ENCODE measurements around the gene RFESD. TPM values are rescaled to one million over a fixed set of nuclear protein-coding genes. Genes with fewer than 3 reads are reported as not detected.
A peak's percentile ranks its signal among the peaks of the same experiment; 100 is the strongest.

RFESD gene
- total and polyA plus RNA-seq, 2 experiments from 2014 or later, result 1.6 to 2.3 TPM

DNA sequence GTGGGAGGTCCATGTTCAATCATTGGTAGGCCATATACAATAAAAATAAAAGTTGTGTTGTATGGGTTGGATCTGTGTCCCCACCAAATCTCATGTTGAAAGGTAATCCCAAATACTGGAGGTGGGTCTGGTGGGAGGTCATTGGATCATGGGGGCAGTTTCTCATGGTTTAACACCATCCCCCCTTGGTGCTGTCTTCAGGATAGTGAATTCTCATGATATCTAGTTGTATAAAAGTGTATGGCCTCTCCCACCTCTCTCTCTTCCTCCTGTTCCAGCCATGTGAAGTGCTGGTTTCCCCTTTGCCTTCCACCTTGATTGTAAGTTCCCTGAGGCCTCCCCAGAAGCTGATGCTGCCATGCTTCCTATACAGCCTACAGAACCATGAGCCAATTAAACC, 21.1 kb downstream of the RFESD start:
- H3K4me3 ChIP-seq, result no peak overlapping the region
- DNase-seq (ENCODE audit: low spot score), result no peak
- H3K4me2 ChIP-seq, result no peak overlapping the region
- no peak overlapping the region for H2AFZ ChIP-seq
- no peaks in the 10 kb centered on the region for H3K36me3 ChIP-seq (replicated peaks; ENCODE audit: insufficient read depth, low read depth)
- H3K79me2 ChIP-seq, result no peaks in the 10 kb centered on the region
- H3K9me2 ChIP-seq (replicated peaks; ENCODE audit: insufficient read depth), result no peaks in the 10 kb centered on the region
- no peaks in the 10 kb centered on the region for H3K27me3 ChIP-seq
- H4K20me1 ChIP-seq (ENCODE audit: insufficient read depth, poor library complexity, severe bottlenecking), result no peaks in the 10 kb centered on the region
- TF ChIP-seq, protein P1, sequence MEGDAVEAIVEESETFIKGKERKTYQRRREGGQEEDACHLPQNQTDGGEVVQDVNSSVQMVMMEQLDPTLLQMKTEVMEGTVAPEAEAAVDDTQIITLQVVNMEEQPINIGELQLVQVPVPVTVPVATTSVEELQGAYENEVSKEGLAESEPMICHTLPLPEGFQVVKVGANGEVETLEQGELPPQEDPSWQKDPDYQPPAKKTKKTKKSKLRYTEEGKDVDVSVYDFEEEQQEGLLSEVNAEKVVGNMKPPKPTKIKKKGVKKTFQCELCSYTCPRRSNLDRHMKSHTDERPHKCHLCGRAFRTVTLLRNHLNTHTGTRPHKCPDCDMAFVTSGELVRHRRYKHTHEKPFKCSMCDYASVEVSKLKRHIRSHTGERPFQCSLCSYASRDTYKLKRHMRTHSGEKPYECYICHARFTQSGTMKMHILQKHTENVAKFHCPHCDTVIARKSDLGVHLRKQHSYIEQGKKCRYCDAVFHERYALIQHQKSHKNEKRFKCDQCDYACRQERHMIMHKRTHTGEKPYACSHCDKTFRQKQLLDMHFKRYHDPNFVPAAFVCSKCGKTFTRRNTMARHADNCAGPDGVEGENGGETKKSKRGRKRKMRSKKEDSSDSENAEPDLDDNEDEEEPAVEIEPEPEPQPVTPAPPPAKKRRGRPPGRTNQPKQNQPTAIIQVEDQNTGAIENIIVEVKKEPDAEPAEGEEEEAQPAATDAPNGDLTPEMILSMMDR (IDR thresholded peaks at IDR 0.05; ENCODE audit: poor library complexity), result no peak
- TF ChIP-seq EZH2 (IDR thresholded peaks at IDR 0.05; ENCODE audit: borderline replicate concordance), result no peak
- no peak for TF ChIP-seq EZH2phosphoT487 (IDR thresholded peaks at IDR 0.05; ENCODE audit: low read depth, severe bottlenecking, unreplicated experiment)
- H3K27ac ChIP-seq, result no peak overlapping the region
- H3K9me3 ChIP-seq (ENCODE audit: low read depth), result no peaks in the 10 kb centered on the region
- no peaks in the 10 kb centered on the region for H3K4me1 ChIP-seq (ENCODE audit: insufficient read depth)

DNA sequence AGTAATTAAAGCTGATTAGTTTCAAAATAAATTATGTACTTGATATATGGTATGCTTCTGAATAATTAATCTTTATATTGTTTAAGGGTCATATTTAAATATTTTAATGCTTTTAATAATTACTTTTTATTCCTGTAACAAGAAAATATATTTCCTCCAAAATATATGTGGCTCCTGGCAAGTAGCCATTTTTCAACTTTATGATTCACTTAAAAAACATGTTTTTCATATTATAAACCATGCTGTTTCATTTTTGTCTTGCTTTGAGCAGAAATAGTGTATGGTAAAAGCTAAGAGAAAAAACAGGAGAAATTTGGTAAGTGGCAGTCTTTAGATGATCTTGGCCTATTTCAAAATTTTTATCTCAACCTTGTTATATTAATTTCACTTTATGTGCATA, 21.6 kb downstream of the RFESD start:
- Histone ChIP-seq H3K9me2 (replicated peaks; ENCODE audit: insufficient read depth) (no peaks in the 10 kb centered on the region), H3K27me3 (no peaks in the 10 kb centered on the region), H3K79me2 (no peaks in the 10 kb centered on the region), H3K27ac (peak overlapping the region; percentile 70), H3K9me3 (ENCODE audit: low read depth) (no peaks in the 10 kb centered on the region), H3K36me3 (replicated peaks; ENCODE audit: insufficient read depth, low read depth) (no peaks in the 10 kb centered on the region), H4K20me1 (ENCODE audit: insufficient read depth, poor library complexity, severe bottlenecking) (no peaks in the 10 kb centered on the region), H3K4me1 (ENCODE audit: insufficient read depth) (no peaks in the 10 kb centered on the region), H3K4me2 (no peak overlapping the region), H2AFZ (no peak overlapping the region), H3K4me3 (no peak overlapping the region)
- TF ChIP-seq, protein P1 (IDR thresholded peaks at IDR 0.05; ENCODE audit: poor library complexity), result no peak
- TF ChIP-seq EZH2 (IDR thresholded peaks at IDR 0.05; ENCODE audit: borderline replicate concordance) (no peak), EZH2phosphoT487 (IDR thresholded peaks at IDR 0.05; ENCODE audit: low read depth, severe bottlenecking, unreplicated experiment) (no peak)
- DNase-seq (ENCODE audit: low spot score), result no peak

DNA sequence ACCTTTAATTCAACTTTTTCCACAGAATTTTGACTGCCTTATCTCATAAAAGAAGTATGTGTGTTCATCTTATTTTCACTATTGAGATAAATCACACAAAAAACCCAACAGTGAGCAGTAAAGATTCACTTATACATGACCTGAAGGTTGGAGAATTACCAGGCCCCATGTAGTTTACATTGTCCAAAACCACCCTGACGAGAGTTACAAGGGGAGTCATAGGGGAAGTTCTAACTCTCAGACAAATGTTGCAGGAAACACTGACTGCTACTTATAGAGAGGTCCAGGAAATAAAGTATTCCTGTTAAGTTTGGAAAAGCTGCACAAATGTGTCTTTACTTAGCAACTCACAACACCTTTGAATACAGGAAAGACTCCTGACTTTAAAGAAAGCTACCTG, 22.2 kb downstream of the RFESD start:
- no peaks in the 10 kb centered on the region for H4K20me1 ChIP-seq (ENCODE audit: insufficient read depth, poor library complexity, severe bottlenecking)
- TF ChIP-seq, protein P1 (IDR thresholded peaks at IDR 0.05; ENCODE audit: poor library complexity), result no peak
- TF ChIP-seq EZH2 (IDR thresholded peaks at IDR 0.05; ENCODE audit: borderline replicate concordance) (no peak), EZH2phosphoT487 (IDR thresholded peaks at IDR 0.05; ENCODE audit: low read depth, severe bottlenecking, unreplicated experiment) (no peak)
- no peaks in the 10 kb centered on the region for H3K9me3 ChIP-seq (ENCODE audit: low read depth)
- no peaks in the 10 kb centered on the region for H3K27me3 ChIP-seq
- H3K9me2 ChIP-seq (replicated peaks; ENCODE audit: insufficient read depth), result no peaks in the 10 kb centered on the region
- no peaks in the 10 kb centered on the region for H3K79me2 ChIP-seq
- H3K4me1 ChIP-seq (ENCODE audit: insufficient read depth), result no peaks in the 10 kb centered on the region
- no peak overlapping the region for H2AFZ ChIP-seq
- H3K4me3 ChIP-seq, result no peak overlapping the region
- H3K27ac ChIP-seq, result peak overlapping the region; percentile 70
- H3K36me3 ChIP-seq (replicated peaks; ENCODE audit: insufficient read depth, low read depth), result no peaks in the 10 kb centered on the region
- WGBS (ENCODE audit: low lambda C conversion rate, missing lambda C conversion rate), result 54% methylated on average over 1 of the region's 1 CpG
- DNase-seq (ENCODE audit: low spot score), result no peak
- H3K4me2 ChIP-seq, result no peak overlapping the region

DNA sequence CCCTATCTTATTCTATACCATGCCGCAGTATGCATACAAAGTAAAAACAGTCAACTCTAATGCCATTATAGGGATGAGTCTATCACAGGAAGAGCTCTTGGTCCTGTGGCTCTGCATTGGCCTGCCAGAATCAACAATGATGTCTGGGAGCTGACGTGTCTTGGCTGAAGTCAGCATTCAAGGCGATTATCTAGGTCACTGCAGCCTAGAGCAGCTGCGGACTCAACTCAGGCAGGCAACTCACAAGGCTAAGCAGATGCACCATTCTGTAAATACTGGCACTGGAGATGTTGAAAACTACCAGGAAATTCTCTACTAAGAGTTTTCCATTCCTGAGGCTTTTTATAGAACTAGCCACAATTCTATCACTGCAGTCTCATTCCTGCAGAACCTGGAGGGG, 23.0 kb downstream of the RFESD start:
- H3K36me3 ChIP-seq (replicated peaks; ENCODE audit: insufficient read depth, low read depth), result no peaks in the 10 kb centered on the region
- no peak overlapping the region for H2AFZ ChIP-seq
- WGBS (ENCODE audit: low lambda C conversion rate, missing lambda C conversion rate), result 56% methylated on average over 4 of the region's 4 CpGs
- H4K20me1 ChIP-seq (ENCODE audit: insufficient read depth, poor library complexity, severe bottlenecking), result no peaks in the 10 kb centered on the region
- no peak overlapping the region for H3K4me3 ChIP-seq
- H3K79me2 ChIP-seq, result no peaks in the 10 kb centered on the region
- H3K4me2 ChIP-seq, result no peak overlapping the region
- H3K9me3 ChIP-seq (ENCODE audit: low read depth), result no peaks in the 10 kb centered on the region
- TF ChIP-seq EZH2phosphoT487 (IDR thresholded peaks at IDR 0.05; ENCODE audit: low read depth, severe bottlenecking, unreplicated experiment), result no peak
- TF ChIP-seq, protein P1 (IDR thresholded peaks at IDR 0.05; ENCODE audit: poor library complexity), result no peak
- peak overlapping the region; percentile 70 for H3K27ac ChIP-seq
- H3K9me2 ChIP-seq (replicated peaks; ENCODE audit: insufficient read depth), result no peaks in the 10 kb centered on the region
- DNase-seq (ENCODE audit: low spot score), result peak; percentile 53
- no peaks in the 10 kb centered on the region for H3K4me1 ChIP-seq (ENCODE audit: insufficient read depth)
- no peaks in the 10 kb centered on the region for H3K27me3 ChIP-seq
